GM12878 (cell line): ENCODE results near the gene PAN3.

Source experiments
- ASH2L ChIP-seq: fragments of 300-600, 200-600 bp; sonication (generic); IDR thresholded peaks from 2 replicates; pipeline ENCODE4 v1.6.1; 2017; ENCODE audit warnings: low read depth, mild to moderate bottlenecking, borderline replicate concordance
- CHD2 ChIP-seq: IDR thresholded peaks from 2 replicates; pipeline ENCODE4 v1.6.1; 2011; ENCODE audit warnings: low read depth, low read length, improper control_type of control experiment, borderline replicate concordance
- CTCF ChIP-seq, 3 experiments: IDR thresholded peaks in 2 of 3; conservative IDR thresholded peaks in 1 of 3; 2 replicates each; pipeline ENCODE4 v1.5.1; 2011; ENCODE audit warnings: low read depth in 3 of 3, low read length in 3 of 3, mild to moderate bottlenecking in 3 of 3, control low read depth in 2 of 3, moderate library complexity in 2 of 3, inconsistent platforms in 1 of 3, mixed read lengths in 1 of 3; ENCODE audit not compliant: control insufficient read depth in 2 of 3, insufficient read depth in 1 of 3; ENCODE audit errors: extremely low read depth in 1 of 3
- EED ChIP-seq: sonication (generic); IDR thresholded peaks from 2 replicates; pipeline ENCODE4 v1.6.1; 2016; ENCODE audit warnings: antibody characterized with exemption, low read depth
- JUNB ChIP-seq: IDR thresholded peaks from 2 replicates; pipeline ENCODE4 v1.6.1; 2016; ENCODE audit warnings: antibody characterized with exemption, mild to moderate bottlenecking
- JUND ChIP-seq: IDR thresholded peaks from 2 replicates; pipeline ENCODE4 v1.6.1; 2012; ENCODE audit warnings: low read depth, mild to moderate bottlenecking, low read length, improper control_type of control experiment, moderate library complexity
- MXI1 ChIP-seq: fragments of 150-350 bp; IDR thresholded peaks from 2 replicates; pipeline ENCODE4 v1.6.1; 2011; ENCODE audit warnings: low read depth, mild to moderate bottlenecking, inconsistent platforms, low read length, improper control_type of control experiment
- POLR2A ChIP-seq: IDR thresholded peaks from 2 replicates; pipeline ENCODE4 v1.6.1; 2011; ENCODE audit warnings: low read depth, mild to moderate bottlenecking, low read length
- USF1 ChIP-seq: IDR thresholded peaks from 2 replicates; pipeline ENCODE4 v1.6.1; 2011; ENCODE audit warnings: borderline replicate concordance, low read depth, mild to moderate bottlenecking, moderate library complexity, mixed read lengths, low read length; ENCODE audit not compliant: insufficient read depth; ENCODE audit errors: extremely low read length

GRCh38 chr13:28128926-28129325 is 9.4 kb upstream of the PAN3 start:
- no peak for TF ChIP-seq USF1
- TF ChIP-seq EED, result no peak
- TF ChIP-seq CHD2, result no peak
- TF ChIP-seq ASH2L, result no peak
- TF ChIP-seq CTCF (IDR thresholded peaks at IDR 0.05 in 2 of 3, conservative IDR thresholded peaks at IDR 0.05 in 1 of 3; ENCODE audit: control insufficient read depth in 2 of 3, extremely low read depth in 1 of 3, insufficient read depth in 1 of 3, low read depth in 3 of 3, low read length in 3 of 3), result no peak
- TF ChIP-seq POLR2A, result no peak
- TF ChIP-seq JUND, result no peak
- no peak for TF ChIP-seq MXI1
- no peak for TF ChIP-seq JUNB
